ENCODE measurements around the gene GRN.
"Not testable (repeated sequence)": the region's sequence is repeated elsewhere in the genome, so short reads cannot be mapped to it uniquely, and the experiment has no call there.

Gene GRN

DNA sequence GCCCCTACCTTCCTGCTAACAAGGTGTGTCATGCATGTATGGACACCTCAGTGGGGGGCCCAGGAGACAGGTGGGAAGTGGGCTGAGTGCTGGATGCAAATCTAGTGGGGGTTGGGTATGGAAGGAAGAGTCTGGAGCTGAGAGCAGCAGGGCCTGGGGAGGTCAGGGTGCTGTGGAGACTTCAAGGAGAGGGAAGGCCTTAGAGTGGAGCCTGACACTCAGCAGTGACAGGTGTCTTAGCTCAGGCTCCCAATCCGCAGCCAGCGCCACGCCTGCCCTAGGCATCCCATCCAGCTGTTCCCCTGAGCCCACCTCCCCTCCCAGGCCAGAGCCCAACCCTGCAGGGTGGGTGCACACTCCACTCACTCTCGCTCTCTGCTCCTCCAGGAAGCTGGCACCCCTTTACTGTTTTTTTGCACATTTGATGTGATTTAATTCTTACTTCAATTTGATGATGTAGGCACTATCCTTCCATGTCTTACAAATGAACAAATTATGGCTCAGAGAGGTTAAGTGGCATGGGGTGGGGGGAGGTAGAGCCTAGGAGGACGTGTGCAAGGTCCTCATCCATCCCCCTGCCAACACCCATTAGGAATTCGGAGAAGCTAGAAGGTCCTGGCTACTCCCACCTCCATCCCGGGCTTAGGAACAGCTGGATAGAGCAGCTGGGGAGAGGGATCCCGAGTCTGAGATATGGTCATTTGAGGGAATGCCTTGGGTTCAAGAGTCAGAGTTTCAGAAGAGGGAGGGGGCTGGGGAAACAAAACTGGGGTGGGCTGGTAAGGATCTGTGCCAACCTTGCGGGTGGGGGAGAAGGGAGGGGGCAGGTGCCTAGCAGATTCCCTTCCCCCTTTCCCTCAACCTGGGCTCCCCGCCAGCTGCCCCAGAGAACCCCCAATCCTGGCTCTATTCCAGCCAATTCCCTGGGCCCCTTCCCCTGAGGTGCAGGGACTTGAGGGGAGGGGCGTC lies 16.5 kb downstream of the GRN start:
- peak in 1 of 2 experiments; percentile 39 for DNase-seq

DNA sequence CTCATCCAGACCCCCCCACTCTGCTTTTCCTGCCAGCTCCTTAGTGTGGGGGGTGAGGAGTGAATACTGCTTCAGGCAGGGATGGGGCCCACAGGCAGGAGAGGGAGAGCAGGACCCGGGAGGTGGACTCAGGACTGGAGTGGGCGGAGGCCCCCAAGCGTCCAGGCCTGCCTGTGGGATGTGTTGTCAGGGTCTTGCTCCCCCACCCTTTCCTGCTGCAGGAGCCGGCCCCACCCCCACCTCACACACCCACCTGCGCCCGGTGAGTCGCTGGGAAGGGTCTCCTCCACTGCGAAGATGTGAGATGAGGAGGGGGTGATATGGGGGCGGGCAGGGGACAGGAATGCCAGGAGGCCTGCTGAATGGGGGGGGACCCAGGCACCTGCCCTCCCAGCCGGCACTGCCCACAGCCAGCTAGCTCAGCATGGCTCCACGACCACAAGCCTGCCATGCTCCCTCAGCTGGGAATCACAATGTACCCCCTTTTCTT lies 17.4 kb downstream of the GRN start:
- peak in 1 of 2 experiments; percentile 58 for DNase-seq

DNA sequence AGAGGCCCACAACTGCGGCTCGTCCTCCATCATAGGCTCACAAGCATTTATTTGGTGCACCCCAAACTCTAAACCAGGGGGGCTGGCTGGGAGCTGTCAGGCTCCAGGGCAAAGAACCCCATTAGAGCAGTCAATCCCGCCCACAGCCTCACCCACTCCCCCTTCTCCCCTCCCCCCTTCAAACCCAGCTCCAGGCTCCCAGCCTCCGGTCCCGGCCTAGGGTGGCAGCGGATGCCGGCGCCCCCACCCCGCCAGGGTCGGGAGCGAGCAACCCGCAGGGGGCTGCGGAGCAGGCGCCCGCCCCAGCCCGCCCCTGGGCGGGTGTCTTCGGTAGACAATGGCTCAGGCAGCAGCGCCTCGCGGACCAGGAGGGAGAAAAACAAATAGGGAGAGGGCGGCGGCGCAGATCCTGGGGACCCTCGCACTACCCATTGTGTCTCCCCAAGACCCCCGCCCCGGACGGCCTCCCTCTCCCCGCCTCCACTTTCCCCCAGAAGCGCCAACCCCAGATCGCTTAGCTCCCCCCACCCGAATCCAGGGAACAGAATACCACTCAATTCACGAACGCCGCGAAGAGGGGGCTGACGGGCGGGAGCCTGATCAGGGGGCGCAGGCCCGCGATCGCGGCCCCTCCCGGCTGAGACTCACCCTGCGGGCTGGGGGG lies 18.0 kb downstream of the GRN start:
- DNase-seq: peak; percentile 25 to 69

DNA sequence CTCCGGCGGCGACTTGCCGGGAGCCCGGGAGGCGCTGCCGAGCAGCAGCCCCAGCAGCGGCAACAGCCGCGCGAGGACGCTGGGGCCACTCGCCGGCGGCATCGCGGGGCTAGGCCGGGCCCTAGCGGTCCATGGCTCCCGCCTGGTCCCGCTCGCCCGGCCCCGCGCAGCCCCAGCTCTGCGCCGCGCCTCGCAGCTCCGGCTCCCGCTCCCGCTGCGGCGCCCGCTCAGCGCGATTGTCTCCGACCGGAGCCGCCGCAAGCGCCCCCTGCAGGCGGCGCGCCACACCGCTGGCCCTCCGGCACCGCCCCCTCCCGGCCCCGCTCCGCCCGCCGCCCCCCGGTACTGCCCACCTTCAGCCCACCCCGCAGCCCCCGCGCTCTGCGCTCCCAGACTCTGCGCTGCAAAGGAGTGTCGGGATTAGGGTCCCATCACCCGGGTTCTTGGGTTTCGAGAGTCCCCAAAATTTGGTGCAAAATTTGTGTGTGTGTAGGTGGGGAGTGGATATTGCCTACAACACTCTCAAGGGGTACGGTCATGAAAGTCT lies 18.6 kb downstream of the GRN start, which contains the start of gene FAM171A2:
Gene FAM171A2, minus strand, starts transcription at position 241 of the 547 bp plus-strand sequence. Its CDS starts 139 bp downstream, at position 102.
- DNase-seq: peak in 1 of 2 experiments; percentile 92

DNA sequence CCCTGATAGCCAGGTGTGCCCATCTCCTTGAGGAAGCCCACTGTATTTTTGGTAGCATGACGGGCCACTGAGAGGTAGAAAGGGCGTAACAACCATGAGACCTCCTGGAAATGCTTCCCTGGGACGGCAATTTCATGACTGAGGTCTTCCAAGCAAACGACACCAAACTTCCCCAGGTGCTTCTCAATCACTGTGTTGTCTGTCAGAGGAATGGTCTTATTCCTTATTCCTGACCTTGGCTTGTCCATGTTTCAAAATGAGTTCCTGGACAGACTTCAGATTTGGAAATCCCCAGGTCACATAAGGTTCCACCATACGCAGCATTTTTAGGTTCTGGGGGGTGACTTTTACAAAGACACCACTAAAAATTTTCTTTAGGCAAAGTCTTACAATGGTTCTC lies 19.9 kb downstream of the GRN start:
- not testable (repeated sequence) for DNase-seq

DNA sequence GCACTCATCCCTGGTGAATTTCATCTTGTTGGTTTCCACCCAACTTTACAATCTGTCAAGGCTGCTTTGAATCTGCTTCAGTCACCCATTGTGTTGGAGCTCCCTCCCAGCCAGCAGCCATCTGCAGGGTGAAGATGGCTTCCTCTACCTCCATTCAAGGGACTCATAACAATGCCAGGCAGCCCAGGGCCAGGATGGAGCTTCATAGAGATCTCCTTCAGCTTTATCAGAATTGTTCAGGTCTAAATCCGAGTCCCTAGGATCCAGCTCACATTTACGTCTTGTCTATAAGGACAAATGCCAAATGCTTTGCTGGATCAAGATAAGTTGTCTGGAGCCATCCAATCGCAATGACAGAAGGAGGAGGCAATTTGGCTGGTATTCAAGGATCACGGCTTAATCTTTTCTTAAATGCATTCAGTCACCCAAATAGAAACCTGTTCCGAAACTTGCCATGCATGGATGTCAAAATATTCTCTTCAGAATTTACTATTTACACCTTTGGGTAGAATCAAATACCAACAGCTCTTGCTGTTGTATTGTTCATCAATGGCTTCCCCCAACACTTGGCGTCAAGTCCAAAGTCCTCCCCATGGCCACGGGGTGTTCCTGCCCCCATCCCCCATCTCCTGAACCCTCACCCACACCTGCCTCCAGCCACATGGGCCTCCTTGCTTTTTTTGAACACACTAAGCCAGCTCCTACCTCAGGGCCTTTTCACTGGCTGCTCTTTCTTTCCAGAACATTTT lies 22.3 kb downstream of the GRN start:
- no peak for DNase-seq

DNA sequence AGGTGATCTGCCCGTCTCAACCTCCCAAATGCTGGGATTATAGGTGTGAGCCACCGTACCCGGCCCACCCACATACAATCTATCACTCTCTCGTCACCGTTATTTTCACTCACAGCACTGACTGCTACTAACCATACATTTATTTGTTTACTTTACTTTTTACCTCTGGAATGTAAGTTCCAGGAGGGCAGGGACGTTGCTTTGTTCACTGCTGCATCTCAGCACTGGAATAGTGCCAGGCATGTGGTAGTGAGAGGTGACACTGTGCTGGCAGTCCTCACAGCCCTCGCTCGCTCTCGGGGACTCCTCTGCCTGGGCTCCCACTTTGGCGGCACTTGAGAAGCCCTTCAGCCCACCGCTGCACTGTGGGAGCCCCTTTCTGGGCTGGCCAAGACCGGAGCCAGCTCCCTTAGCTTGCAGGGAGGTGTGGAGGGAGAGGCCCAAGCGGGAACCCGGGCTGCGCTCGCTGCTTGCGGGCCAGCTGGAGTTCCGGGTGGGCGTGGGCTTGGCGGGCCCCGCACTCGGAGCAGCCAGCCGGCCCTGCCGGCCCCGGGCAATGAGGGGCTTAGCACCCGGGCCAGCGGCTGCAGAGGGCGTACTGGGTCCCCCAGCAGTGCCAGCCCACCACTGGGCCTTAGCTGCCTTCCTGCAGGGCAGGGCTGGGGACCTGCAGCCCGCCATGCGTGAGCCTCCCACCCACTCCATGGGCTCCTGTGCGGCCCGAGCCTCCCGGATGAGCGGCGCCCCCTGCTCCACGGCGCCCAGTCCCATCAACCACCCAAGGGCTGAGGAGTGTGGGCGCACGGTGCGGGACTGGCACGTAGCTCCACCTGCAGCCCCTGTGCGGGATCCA lies 23.5 kb downstream of the GRN start:
- not testable (repeated sequence) for DNase-seq

DNA sequence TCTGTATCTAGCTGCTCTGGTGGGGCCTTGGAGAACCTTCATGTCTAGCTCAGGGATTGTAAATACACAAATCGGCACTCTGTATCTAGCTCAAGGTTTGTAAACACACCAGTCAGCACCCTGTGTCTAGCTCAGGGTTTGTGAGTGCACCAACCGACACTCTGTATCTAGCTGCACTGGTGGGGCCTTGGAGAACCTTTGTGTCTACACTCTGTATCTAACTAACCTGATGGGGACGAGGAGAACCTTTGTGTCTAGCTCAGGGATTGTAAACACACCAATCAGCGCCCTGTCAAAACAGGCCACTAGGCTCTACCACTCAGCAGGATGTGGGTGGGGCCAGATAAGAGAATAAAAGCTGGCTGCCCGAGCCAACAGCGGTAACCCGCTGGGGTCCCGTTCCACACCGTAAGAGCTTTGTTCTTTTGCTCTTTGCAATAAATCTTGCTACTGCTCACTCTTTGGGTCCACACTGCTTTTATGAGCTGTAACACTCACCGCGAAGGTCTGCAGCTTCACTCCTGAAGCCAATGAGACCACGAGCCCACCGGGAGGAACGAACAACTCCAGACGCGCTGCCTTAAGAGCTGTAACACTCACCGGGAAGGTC lies 24.4 kb downstream of the GRN start:
- DNase-seq: not testable (repeated sequence)

DNA sequence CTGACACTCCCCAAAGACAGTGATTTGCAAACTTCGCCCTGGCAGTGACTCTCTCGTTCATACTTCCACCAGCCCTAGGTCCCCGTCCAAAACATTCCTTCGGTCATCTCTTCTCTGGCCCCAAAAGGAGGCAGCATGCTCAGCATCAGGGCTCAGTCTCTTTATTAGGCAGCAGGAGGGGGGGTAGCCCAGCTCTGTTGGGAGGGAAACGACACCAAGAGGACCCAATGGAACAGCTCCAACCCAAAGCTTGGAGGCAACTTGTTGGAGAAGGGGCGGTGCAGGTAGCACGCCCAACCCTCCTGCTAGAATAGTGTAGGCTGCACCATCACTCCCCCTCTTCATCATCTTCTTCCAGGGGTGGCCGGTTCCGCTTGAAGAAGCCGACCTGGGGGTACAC lies 26.9 kb downstream of the GRN start:
- DNase-seq: no peak

DNA sequence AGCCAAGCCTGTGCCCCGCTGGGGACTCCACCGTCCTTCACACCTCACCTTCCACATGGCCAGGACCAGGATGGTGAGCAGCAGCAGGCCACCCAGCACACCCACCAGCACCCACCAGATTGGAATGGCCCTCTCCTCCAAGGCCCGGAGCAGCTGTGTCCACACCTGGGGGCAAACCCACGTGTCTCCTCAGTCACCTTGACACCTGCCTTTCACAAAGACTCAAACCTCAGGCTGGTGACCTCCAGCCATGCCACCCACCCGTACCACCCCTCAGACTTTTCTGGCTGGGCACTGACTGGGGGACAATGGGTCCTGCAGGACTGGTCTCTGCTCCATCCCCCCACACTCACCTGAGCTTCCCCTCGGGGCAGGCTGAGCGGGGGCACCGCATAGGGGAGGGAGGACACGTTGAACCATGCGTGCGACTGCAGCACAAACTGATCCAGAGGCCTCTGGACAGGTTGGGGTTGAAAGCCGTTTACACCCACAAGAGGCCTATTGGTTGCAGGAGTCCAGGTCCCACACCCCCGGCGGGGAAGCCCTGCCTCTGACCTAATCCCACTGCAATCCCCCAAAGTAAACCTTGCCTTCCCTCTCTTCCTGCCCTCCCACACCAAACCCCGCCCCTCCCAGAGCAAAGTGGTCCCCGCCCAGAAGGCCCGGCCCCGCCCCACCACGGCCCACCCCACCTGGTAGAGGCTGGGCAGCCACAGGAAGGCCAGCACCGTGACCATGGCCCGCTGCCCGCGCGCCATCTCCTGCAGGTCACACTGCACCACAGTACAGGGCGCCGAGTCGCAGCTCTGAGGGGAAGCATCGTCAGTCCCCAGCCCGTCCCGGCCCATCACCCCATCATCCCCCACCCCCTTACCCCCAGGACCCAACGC lies 29.4 kb downstream of the GRN start:
- no peak for DNase-seq

DNA sequence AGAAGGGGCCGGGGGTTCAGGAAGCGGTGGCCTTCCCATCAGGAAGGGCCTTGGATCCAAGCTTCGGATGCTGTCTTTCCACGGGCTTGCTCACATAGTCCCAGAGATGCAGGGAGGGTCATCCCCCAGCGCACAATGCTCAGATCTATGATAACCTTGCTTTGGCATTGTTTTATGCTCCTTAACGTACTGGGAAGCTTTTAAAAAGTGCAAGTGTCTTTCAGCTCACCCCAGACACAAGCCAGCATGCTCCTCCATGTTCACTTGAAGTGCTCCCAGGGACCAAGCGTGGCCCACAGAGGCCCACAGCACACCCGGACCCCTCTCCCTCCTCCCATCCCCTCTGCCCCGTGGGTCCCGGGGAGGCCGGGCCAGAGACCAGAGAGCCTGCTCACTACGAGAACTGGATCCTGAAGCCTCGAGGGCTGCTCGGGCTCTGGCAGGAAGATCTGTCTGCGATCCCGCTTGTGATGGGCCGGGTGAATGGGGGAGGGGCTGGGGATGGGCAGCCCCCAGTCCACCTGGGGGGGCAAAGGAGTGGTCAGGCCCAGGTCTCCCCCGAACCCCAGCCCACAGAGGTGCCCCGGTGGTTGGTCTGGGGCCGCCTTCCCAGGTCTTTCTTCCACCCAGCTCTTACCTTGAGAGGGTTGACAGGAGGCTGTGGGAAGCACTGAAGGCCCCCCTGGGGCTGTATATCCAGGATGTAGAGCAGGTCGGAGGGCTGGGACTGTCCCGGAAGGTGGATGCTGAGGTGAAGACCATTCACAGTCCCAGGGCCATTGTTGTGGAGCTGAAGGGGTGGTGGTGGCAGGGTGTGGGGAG lies 30.3 kb downstream of the GRN start:
- DNase-seq: no peak

DNA sequence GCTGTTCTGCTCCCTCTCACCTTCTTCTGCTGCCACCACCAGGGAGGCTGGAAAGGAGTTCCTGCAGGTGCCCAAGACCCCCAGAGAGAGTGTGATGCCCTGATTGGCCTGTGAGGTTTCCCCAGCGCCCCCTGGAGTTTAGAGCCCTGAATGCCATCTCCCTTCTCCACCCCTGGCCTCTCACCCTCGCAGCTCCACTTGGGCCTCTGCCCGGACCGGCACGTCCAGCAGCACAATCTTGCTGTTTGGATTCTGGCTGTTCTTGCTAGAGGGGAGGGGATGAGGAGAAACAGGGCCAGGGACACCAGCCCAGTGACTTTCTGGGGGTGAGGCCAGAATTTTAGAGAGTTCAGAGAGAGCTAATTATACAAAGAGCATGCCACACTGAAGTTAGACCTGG lies 31.0 kb downstream of the GRN start:
- peak in 1 of 2 experiments; percentile 42 for DNase-seq

DNA sequence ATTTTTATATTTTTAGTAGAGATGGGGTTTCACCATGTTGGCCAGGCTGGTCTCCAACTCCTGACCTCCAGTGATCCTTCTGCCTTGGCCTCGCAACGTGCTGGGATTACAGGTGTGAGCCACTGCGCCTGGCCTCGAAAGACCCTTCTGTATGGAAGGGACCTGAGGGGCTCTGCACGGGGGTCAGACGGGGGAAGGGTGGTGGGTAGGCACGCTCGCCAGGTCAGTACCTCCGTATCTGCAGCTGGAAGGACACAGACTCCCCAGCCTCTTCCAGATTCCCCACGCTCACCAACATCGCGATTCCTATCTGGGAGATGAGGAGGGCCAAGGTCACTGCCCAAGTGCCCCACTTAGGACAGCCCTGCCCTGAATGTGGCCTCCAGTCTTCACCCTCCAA lies 31.7 kb downstream of the GRN start:
- DNase-seq: no peak

DNA sequence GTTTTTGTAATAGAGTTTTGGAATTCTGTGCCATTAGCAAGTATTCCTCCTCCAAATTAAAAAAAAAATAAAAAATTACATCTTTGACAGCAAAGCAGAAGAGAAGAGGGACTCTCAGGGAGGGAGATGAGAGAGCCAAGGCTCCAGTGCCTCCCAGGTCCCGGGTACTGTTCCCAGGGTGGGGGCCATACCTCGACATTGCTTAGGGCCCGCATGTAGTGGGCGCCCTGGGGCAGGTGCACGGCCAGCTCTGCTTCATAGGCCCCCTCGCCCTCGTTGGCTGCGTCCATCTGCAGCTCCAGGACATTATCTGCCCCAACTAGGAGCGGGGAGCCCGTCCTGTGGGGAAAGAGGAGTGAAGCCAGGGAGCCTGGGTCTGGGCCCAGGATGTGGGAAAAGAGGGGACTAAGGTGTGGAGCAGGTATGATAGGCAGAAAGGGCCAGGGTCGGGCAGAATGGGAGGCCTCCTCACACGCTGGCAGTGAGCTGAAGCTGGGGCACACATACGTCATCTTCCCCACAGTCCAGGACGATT lies 33.1 kb downstream of the GRN start:
- no peak for DNase-seq

DNA sequence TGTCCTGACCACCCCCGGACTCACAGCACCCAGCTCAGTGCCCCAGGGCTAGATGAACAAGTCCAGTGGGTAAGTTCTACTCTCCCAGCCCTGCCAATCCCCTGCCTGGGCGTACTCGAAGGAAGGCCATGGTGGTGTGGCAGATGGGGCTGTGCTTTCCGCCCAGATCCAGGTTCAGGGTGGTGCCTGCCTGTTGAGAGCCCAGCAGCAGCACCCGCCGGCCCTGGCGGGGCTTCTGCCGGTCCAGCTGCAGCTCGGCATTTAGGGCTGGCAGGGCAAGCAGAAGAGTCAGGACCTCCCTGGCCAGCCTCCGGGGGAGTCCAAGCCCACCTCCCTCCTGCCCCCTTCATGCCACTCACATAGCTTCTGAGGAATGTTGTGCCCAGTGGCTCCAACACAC lies 34.8 kb downstream of the GRN start:
- DNase-seq: no peak

DNA sequence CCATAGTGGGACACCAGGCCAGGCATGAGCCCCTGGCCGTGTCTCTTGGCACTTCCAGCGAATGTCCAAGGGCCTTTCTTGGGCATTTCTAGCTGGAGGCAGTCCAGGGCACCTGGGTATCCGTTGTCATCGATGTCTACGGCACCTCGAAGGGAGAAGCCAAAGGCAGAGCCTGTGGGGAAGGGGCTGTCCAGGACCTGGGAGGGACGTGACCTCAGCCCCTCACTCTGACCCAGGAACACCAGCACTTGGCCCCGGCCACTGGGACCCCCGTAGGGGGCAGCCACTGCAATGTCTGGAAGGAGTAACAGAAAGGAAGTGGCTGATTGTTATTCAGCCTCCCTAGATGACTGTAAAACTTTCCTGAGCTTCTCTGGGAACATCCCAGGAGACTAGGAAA lies 35.7 kb downstream of the GRN start:
- no peak for DNase-seq

DNA sequence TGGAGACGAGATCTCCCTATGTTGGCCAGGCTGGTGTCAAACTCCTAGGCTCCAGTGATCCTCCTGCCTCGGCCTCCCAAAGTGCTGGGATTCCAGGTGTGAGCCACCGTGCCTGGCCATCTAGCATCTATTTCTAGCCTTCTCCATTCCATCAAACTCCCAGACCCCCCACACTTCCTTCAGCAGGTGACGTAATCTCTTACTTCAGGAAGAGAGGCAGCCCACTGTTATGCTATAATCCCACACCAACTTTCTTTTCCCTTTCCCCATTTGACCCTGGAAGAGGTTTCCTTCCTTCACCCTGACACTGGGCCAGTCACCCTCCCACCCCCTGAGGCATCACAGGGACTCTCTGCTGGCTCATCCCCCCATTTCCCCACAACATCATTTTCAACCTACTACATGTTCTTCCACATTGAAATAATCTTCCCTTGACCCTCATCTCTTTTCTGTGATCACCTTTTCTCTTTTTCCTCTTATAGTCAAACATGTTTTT lies 36.8 kb downstream of the GRN start:
- DNase-seq: no peak

DNA sequence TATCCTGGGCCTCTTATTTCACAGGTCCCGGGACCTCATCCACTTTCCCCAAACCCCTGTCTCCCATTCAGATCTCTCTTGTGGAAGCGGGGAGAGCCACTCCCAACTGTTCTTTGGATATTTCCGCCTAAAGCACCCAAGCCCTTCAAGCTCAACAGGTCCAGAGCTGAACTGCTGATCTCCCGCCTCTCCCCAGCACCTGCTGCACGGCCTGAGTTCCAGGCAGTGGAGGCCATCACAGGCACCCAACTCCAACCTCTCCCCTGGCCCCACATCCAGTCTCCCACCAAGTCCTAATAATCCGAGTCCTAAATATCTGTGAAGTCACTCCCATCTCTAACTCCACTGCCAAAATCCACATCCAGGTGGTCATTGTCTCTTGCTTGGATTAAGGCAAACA lies 37.8 kb downstream of the GRN start:
- no peak for DNase-seq

DNA sequence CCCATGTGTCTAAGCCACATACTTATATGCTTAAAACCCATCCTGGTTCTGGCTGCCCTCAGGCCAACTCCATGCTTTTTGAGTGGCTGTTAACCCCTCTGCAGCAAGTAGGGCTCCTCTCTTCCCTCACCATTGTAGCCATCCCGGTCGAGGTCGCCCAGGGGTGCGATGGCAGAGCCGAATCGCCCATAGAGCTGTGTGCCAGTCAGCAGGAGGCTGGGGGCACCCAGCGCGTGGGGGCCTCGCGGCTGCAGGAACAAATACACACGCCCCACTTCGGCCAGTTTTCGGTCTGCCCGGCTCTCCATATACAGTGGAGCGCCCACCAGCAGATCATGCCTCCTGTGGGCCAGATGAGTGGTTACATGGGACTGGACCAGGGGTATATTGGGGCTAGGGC lies 38.3 kb downstream of the GRN start:
- DNase-seq: no peak

Data from NCI-H526 (cell line).